HepG2 (cell line): ENCODE results near the gene MRPS7. TPM values are rescaled to one million over a fixed set of nuclear protein-coding genes. Genes with fewer than 3 reads are reported as not detected.

Experiments used
- IKZF1 ChIP-seq: fragments of 450-650 bp; IDR thresholded peaks from 2 replicates; pipeline ENCODE4 v1.7.1; 2016
- KMT2A ChIP-seq: sonication (generic); formaldehyde crosslinking; IDR thresholded peaks from 2 replicates; pipeline ENCODE4 v1.4.0; 2020; ENCODE audit warnings: missing genetic modification reagents
- LCORL ChIP-seq, 2 experiments: fragments of 450-650 bp in 1 of 2; sonication (generic) in 1 of 2; formaldehyde crosslinking in 1 of 2; IDR thresholded peaks; 2 replicates each; pipeline versions ENCODE4 v1.5.0 to v1.6.1; 2017 to 2020; ENCODE audit warnings: antibody characterized with exemption in 1 of 2, missing genetic modification reagents in 1 of 2
- PCBP1 ChIP-seq: fragments of 200-400 bp; formaldehyde crosslinking; IDR thresholded peaks from 2 replicates; pipeline ENCODE4 v1.6.1; 2017; ENCODE audit warnings: mild to moderate bottlenecking, low read depth, low read length, borderline replicate concordance
- PCBP2 ChIP-seq: fragments of 200-400 bp; formaldehyde crosslinking; optimal IDR thresholded peaks from 2 replicates; pipeline ENCODE3; 2018; ENCODE audit warnings: low read length, low read depth; ENCODE audit not compliant: poor library complexity, severe bottlenecking
- REXO4 ChIP-seq: sonication (generic); formaldehyde crosslinking; IDR thresholded peaks from 2 replicates; pipeline ENCODE4 v1.8.0; 2022; ENCODE audit warnings: missing genetic modification reagents, mild to moderate bottlenecking, borderline replicate concordance
- SIN3A ChIP-seq: IDR thresholded peaks from 2 replicates; pipeline ENCODE4 v1.6.1; 2011; ENCODE audit warnings: low read depth, mild to moderate bottlenecking, control low read depth, low read length, borderline replicate concordance
- SPEN ChIP-seq: sonication (generic); formaldehyde crosslinking; IDR thresholded peaks from 2 replicates; pipeline ENCODE4 v1.5.1; 2020; ENCODE audit warnings: low read depth, mild to moderate bottlenecking, missing genetic modification reagents
- ZFY ChIP-seq: sonication (generic); formaldehyde crosslinking; IDR thresholded peaks from 2 replicates; pipeline ENCODE4 v1.4.0; 2020; ENCODE audit warnings: missing genetic modification reagents
- ZNF256 ChIP-seq: sonication (generic); formaldehyde crosslinking; conservative IDR thresholded peaks from 2 replicates; pipeline ENCODE4 v1.4.0; 2020; ENCODE audit warnings: missing genetic modification reagents
- ZNF354B ChIP-seq: sonication (generic); formaldehyde crosslinking; IDR thresholded peaks from 2 replicates; pipeline ENCODE4 v1.8.0; 2022; ENCODE audit warnings: mild to moderate bottlenecking, missing genetic modification reagents
- ZNF644 ChIP-seq: IDR thresholded peaks from 2 replicates; pipeline ENCODE4 v1.6.1; 2016; ENCODE audit warnings: low read depth
- polyA plus RNA-seq, 8 experiments: library from polyadenylated mRNA; depleted of rRNA in 3 of 8; stranded (reverse) in 7 of 8; unstranded in 1 of 8; fragments of >200 nt; fragmentation: Illumina TruSeq in 4 of 8; extraction: Trizol in 4 of 8; gene quantifications; 2 replicates each; pipeline versions ENCODE4 v1.2.1 to v1.2.3, GENCODE V29; 2011 to 2016; ENCODE audit warnings: low read depth in 4 of 8, missing spikeins in 1 of 8, mixed read lengths in 1 of 8; ENCODE audit not compliant: insufficient read depth in 1 of 8
- total RNA-seq, 5 experiments: library from RNA; depleted of rRNA; stranded (reverse); fragments of >200 nt; fragmentation: Illumina TruSeq; extraction: Trizol; gene quantifications; 2 replicates each; pipeline ENCODE4 v1.2.3, GENCODE V29; 2016; ENCODE audit warnings: low read depth in 1 of 5
- TF ChIP-seq, protein P1 (sequence below): sonication (generic); formaldehyde crosslinking; IDR thresholded peaks from 2 replicates; pipeline ENCODE4 v1.4.0; 2020; ENCODE audit warnings: missing genetic modification reagents
- TF ChIP-seq, protein P2 (sequence below): sonication (generic); formaldehyde crosslinking; IDR thresholded peaks from 2 replicates; pipeline ENCODE4 v1.9.0; 2021; ENCODE audit warnings: missing genetic modification reagents, mild to moderate bottlenecking, borderline replicate concordance
- TF ChIP-seq, protein P3 (sequence below): sonication (generic); formaldehyde crosslinking; IDR thresholded peaks from 2 replicates; pipeline ENCODE4 v1.4.0; 2020; ENCODE audit warnings: missing genetic modification reagents, borderline replicate concordance
- TF ChIP-seq, protein P4 (sequence below): sonication (generic); formaldehyde crosslinking; IDR thresholded peaks from 2 replicates; pipeline ENCODE4 v1.4.0; 2020; ENCODE audit warnings: mild to moderate bottlenecking, low read depth, missing genetic modification reagents
- TF ChIP-seq, protein P5 (sequence below), 2 experiments: fragments of 450-650 bp in 1 of 2; sonication (generic) in 1 of 2; formaldehyde crosslinking; IDR thresholded peaks; 2 replicates each; pipeline versions ENCODE4 v1.5.0 to v1.8.0; 2020 to 2022; ENCODE audit warnings: mild to moderate bottlenecking in 1 of 2, missing genetic modification reagents in 1 of 2

MRPS7 gene
- total and polyA plus RNA-seq, 2 of the 13 experiments (the other 11 are each of a cell fraction or from before 2014, with no cell fraction given) = 97.0 to 162 TPM

DNA sequence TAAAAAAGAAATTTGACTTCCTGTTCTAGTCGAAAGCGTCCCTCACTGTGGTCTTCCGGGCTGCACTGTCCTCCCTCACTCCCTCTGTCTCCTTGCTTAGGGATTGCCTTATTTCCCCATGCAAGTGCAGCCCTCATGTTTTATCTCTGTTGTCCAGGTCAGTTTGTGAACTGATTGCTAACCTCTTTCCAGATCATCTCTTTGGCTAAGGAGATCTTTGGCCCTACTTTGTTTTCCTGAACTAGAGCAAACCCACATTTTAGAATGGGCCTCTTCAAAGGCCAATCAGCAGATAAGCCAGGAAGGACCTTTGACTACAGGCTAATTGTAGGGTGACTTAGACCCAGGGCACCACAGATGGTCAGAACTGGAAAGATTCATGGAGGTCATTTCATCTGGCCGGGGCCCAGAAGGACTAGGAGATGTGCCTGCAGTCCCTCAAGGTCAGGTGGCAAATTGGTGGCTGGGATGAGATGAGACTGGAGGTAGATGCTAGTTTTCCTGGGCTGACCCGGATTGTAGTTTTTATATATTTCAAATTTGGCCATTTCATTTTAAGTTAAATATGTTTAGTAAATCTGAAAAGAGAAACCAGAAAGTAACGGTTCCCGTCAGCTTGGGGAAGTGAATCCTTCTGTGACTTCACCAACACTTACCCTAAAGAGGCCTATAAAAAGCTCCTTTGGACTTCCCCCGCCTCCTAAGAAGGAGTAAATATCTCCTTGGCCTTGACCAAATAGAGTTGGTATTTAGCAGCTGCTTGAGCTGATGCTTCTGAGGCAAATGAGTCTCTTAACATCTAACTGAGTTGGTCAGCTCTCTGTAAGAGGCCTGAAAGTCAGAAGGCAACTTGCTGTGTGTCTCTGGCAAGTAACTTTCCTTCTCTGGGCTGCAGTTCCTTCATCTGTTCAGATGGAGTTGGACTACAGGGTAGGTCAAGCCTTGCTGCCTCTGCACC lies 33.8 kb downstream of the MRPS7 start (continued):
- TF ChIP-seq ZNF354B (CRISPR knock-in tag) = no peak
- TF ChIP-seq SPEN = peak; percentile 67; the same call in 1 of the 2 replicates
- no peak for TF ChIP-seq PCBP2
- TF ChIP-seq ZNF644 (CRISPR knock-in tag) = peak; percentile 96
- peak; percentile 30; the same call in 1 of the 2 replicates for TF ChIP-seq KMT2A (CRISPR knock-in tag)
- TF ChIP-seq, protein P1, sequence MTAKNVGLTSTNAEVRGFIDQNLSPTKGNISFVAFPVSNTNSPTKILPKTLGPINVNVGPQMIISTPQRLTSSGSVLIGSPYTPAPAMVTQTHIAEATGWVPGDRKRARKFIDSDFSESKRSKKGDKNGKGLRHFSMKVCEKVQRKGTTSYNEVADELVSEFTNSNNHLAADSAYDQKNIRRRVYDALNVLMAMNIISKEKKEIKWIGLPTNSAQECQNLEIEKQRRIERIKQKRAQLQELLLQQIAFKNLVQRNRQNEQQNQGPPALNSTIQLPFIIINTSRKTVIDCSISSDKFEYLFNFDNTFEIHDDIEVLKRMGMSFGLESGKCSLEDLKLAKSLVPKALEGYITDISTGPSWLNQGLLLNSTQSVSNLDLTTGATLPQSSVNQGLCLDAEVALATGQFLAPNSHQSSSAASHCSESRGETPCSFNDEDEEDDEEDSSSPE = peak; percentile 37; the same call in 1 of the 2 replicates
- peak; percentile 69 for TF ChIP-seq ZFY
- TF ChIP-seq, protein P2, sequence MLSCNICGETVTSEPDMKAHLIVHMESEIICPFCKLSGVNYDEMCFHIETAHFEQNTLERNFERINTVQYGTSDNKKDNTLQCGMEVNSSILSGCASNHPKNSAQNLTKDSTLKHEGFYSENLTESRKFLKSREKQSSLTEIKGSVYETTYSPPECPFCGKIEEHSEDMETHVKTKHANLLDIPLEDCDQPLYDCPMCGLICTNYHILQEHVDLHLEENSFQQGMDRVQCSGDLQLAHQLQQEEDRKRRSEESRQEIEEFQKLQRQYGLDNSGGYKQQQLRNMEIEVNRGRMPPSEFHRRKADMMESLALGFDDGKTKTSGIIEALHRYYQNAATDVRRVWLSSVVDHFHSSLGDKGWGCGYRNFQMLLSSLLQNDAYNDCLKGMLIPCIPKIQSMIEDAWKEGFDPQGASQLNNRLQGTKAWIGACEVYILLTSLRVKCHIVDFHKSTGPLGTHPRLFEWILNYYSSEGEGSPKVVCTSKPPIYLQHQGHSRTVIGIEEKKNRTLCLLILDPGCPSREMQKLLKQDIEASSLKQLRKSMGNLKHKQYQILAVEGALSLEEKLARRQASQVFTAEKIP (CRISPR knock-in tag) = no peak
- no peak for TF ChIP-seq REXO4
- TF ChIP-seq, protein P3, sequence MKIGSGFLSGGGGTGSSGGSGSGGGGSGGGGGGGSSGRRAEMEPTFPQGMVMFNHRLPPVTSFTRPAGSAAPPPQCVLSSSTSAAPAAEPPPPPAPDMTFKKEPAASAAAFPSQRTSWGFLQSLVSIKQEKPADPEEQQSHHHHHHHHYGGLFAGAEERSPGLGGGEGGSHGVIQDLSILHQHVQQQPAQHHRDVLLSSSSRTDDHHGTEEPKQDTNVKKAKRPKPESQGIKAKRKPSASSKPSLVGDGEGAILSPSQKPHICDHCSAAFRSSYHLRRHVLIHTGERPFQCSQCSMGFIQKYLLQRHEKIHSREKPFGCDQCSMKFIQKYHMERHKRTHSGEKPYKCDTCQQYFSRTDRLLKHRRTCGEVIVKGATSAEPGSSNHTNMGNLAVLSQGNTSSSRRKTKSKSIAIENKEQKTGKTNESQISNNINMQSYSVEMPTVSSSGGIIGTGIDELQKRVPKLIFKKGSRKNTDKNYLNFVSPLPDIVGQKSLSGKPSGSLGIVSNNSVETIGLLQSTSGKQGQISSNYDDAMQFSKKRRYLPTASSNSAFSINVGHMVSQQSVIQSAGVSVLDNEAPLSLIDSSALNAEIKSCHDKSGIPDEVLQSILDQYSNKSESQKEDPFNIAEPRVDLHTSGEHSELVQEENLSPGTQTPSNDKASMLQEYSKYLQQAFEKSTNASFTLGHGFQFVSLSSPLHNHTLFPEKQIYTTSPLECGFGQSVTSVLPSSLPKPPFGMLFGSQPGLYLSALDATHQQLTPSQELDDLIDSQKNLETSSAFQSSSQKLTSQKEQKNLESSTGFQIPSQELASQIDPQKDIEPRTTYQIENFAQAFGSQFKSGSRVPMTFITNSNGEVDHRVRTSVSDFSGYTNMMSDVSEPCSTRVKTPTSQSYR = 0 out of 2 replicates have a peak, but pooled peaks have one; percentile 24
- TF ChIP-seq LCORL (IDR thresholded peaks at IDR 0.05) = no peak
- peak; percentile 95 for TF ChIP-seq LCORL (CRISPR knock-in tag; IDR thresholded peaks at IDR 0.05)
- TF ChIP-seq, protein P4, sequence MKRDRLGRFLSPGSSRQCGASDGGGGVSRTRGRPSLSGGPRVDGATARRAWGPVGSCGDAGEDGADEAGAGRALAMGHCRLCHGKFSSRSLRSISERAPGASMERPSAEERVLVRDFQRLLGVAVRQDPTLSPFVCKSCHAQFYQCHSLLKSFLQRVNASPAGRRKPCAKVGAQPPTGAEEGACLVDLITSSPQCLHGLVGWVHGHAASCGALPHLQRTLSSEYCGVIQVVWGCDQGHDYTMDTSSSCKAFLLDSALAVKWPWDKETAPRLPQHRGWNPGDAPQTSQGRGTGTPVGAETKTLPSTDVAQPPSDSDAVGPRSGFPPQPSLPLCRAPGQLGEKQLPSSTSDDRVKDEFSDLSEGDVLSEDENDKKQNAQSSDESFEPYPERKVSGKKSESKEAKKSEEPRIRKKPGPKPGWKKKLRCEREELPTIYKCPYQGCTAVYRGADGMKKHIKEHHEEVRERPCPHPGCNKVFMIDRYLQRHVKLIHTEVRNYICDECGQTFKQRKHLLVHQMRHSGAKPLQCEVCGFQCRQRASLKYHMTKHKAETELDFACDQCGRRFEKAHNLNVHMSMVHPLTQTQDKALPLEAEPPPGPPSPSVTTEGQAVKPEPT (CRISPR knock-in tag) = no peak
- no peak for TF ChIP-seq PCBP1
- TF ChIP-seq, protein P5, sequence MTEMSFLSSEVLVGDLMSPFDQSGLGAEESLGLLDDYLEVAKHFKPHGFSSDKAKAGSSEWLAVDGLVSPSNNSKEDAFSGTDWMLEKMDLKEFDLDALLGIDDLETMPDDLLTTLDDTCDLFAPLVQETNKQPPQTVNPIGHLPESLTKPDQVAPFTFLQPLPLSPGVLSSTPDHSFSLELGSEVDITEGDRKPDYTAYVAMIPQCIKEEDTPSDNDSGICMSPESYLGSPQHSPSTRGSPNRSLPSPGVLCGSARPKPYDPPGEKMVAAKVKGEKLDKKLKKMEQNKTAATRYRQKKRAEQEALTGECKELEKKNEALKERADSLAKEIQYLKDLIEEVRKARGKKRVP (CRISPR knock-in tag; IDR thresholded peaks at IDR 0.05) = no peak
- no peak for TF ChIP-seq ZNF256 (CRISPR knock-in tag)
- no peak for TF ChIP-seq SIN3A
- no peak for TF ChIP-seq IKZF1
